ENCODE measurements around the gene KBTBD8.

GRCh38 chr3:67031986-67032385 lies 33.9 kb downstream of the KBTBD8 start:
- no peak for TF ChIP-seq CTCF (IDR thresholded peaks at IDR 0.05; ENCODE audit: control extremely low read depth in 1 of 3, insufficient read depth in 1 of 3, low read depth in 1 of 3, low read length in 3 of 3)
- TF ChIP-seq CHD7 (IDR thresholded peaks at IDR 0.05; ENCODE audit: insufficient replicate concordance, low read length), result no peak
- no peak for TF ChIP-seq YY1 (IDR thresholded peaks at IDR 0.05; ENCODE audit: low read depth, low read length)
- no peak for TF ChIP-seq POLR2AphosphoS5 (IDR thresholded peaks at IDR 0.05; ENCODE audit: low read depth, low read length)
- no peak for TF ChIP-seq GABPA (IDR thresholded peaks at IDR 0.05; ENCODE audit: borderline replicate concordance, insufficient read depth, low read length)
- no peak for TF ChIP-seq MAFK (IDR thresholded peaks at IDR 0.05; ENCODE audit: low read depth, low read length)
- TF ChIP-seq POLR2A (IDR thresholded peaks at IDR 0.05; ENCODE audit: control extremely low read depth in 1 of 2, low read depth in 2 of 2, low read length in 2 of 2), result no peak
- no peak for TF ChIP-seq SP1 (IDR thresholded peaks at IDR 0.05; ENCODE audit: low read depth, low read length)
- no peak for TF ChIP-seq NRF1 (IDR thresholded peaks at IDR 0.05; ENCODE audit: low read depth, low read length)
- no peak for TF ChIP-seq JUND (IDR thresholded peaks at IDR 0.05; ENCODE audit: low read length)
- no peak for TF ChIP-seq MAX (IDR thresholded peaks at IDR 0.05)
